GM21717 (cell line): Measurements from ENCODE around the gene ZBED6.
A peak's percentile ranks its signal among the peaks of the same experiment; 100 is the strongest.
"Not testable (repeated sequence)": the region's sequence is repeated elsewhere in the genome, so short reads cannot be mapped to it uniquely, and the experiment has no call there.

ENCODE experiments used
- ATAC-seq: cut with Tn5 transposase; IDR thresholded peaks from one replicate; pipeline ENCODE4 v1.9.1; 2021; ENCODE audit warnings: mild to moderate bottlenecking, moderate library complexity; ENCODE audit not compliant: unreplicated experiment

The ZBED6 gene, protein sequence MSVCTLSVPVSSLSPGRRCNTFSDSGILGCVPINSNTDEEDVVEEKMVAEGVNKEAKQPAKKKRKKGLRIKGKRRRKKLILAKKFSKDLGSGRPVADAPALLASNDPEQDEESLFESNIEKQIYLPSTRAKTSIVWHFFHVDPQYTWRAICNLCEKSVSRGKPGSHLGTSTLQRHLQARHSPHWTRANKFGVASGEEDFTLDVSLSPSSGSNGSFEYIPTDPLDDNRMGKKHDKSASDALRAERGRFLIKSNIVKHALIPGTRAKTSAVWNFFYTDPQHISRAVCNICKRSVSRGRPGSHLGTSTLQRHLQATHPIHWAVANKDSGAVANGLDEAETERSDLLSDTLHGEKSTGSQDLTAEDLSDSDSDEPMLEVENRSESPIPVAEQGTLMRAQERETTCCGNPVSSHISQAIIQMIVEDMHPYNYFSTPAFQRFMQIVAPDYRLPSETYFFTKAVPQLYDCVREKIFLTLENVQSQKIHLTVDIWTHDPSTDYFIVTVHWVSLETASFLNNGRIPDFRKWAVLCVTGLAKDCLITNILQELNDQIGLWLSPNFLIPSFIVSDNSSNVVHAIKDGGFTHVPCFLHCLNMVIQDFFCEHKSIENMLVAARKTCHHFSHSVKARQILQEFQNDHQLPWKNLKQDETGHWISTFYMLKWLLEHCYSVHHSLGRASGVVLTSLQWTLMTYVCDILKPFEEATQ (N-terminal part only)

GRCh38 chr1:203795441-203796235 is at the start of gene ZBED6, which contains the start of gene ZC3H11A:
Gene ZBED6 (plus strand): TSS chr1:203795623. CDS start chr1:203797523, 1,900 bp downstream.
Gene ZC3H11A (plus strand): TSS chr1:203795623. CDS start chr1:203817071, 21,448 bp downstream.
- peak; percentile 94 for ATAC-seq

- ATAC-seq, result no peak
Measured at GRCh38 chr1:203746281-203746680, 49.1 kb upstream of the ZBED6 start.

- ATAC-seq, result no peak
Measured at GRCh38 chr1:203751051-203751450, 44.4 kb upstream of the ZBED6 start.

DNA sequence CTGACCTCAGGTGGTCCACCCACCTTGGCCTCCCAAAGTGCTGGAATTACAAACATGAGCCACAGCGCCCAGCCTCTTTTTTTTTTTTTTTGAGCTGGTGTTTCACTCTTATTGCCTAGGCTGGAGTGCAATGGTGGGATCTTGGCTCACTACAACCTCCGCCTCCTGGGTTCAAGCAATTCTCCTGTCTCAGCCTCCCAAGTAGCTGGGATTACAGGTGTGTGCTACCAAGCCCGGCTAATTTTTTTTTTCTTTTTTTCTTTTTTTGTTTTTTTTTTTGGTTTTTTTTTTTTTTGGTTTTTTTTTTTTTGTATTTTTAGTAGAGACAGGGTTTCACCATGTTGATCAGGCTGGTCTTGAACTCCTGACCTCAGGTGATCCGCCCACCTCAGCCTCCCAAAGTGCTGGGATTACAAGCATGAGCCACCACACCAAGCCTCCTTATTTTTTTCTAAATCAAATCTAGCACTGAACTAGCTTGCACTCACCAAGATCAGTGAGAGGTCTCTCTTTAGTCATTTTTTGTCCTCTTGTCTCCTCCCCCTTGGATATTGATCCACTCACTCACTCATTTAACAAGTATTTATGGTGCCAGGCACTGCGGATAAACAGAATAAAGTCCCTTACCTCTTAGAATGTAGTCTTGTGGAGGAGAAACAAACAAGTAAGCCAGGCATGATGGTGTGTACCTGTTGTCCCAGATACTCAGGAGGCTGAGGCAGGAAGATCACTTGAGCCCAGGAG is 43.6 kb upstream of the ZBED6 start:
- not testable (repeated sequence) for ATAC-seq

DNA sequence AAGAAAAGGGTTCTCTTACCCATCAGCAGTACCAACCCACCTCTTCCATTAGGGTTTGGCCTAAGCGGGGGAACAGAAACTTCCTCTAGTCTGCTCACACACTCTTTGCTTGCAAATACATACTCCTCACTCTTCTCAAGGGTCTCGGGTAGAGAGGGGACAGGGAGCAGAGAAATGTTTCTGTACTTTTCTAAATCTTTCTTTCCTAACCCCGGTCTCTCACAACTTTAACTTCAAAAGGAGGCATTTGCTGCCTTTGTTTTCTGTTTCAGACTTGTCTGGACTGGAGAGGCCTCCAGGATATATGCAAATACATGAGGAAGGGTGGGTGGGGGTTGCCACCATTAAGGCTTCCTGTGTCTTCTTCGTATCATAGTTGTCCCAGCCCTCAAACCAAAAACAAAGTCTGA is 41.0 kb upstream of the ZBED6 start:
- peak; percentile 74 for ATAC-seq

DNA sequence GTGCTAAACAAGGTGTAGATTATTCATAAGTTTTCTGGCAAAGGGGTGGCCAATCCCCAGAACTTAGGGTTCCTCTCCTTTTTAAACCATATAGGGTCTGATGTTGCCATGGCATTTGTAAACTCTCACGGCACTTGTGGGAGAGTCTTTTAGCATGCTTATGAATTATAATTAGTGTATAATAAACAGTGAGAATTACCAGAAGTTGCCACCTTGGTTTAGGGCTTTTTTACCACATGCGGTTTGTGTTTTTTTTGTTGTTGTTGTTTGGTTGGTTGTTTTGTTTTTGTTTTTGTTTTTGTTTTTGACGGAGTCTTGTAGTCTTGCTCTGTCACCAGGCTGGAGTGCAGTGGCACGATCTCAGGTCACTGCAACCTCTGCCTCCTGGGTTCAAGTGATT is 39.4 kb upstream of the ZBED6 start:
- ATAC-seq, result no peak

GRCh38 chr1:203758749-203759148 is 36.7 kb upstream of the ZBED6 start:
- not testable (repeated sequence) for ATAC-seq

DNA sequence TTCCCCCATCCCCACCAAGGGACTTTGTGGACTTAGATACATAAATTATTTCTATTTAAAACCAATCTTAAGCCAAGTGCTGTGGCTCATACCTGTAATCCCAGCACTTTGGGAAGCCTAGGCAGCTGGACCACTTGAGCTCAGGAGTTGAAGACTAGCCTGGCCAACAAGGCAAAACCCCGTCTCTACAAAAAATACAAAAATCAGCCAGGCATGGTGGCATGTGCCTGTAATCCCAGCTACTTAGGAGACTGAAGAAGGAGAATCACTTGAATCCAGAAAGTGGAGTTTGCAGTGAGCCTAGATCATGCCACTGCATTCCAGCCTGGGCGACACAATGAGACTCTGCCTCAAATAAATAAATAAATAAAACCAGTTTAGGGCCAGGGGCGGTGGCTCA is 34.9 kb upstream of the ZBED6 start:
- ATAC-seq, result no peak

DNA sequence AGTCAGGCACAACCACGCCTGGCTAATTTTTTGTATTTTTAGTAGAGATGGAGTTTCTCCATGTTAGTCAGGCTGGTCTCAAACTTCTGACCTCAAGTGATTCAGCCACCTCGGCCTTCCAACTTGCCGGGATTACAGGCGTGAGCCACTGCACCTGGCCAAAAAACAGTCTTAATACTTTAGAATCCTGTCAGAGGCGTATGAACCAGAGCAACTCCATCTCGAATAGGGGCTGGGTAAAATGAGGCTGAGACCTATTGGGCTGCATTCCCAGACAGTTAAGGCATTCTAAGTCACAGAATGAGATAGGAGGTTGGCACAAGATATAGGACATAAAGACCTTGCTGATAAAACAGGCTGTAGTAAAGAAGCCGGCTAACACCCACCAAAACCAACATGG is 33.5 kb upstream of the ZBED6 start:
- ATAC-seq, result not testable (repeated sequence)

GRCh38 chr1:203763505-203763904 is 31.9 kb upstream of the ZBED6 start:
- no peak for ATAC-seq

DNA sequence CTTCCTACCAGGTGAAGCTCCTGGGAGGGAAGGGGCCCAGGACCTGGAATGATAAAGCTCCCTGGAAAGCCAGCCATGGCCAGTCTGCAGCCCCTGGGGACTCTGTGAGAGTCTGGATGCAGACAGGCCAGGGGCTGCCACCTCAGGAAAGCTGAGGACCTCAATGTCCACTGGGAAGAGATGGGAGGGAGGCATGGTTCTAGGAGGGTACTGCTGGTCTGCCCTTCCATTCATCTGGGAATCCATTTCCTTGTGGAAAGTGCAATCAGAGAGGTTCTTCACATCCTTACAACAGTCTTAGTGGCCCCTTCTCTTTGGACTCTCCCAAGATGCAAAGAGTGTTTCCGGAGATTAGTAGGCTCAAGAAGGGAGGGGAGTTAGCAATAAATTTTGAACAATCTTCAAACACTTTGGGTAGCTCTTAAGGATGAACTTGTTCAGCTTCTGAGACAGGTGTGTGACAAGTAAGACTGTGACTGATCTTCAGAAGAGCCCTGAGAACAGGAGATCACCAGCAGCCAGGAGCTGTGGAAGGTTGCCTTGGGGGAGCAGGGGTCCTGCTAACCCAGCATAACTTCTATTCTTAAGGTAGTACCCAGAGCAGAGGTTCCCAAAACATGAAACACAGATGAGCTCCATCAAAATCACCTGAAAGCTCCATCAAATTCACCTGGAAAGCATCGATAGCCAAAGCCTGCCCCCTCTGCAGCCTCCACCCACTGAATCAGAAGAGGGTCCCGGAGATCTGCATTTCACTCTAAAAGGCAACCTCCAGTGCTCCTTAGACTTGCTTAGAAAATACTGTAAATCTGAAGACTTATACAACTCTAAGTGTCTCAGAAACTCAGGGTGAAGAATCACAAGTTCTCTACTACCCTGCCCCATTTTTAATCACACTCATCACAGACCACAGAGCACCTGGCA is 31.1 kb upstream of the ZBED6 start:
- no peak for ATAC-seq

GRCh38 chr1:203765029-203765837 is 30.2 kb upstream of the ZBED6 start, which contains the start of gene LAX1:
Gene LAX1 (plus strand): TSS chr1:203765183. CDS start chr1:203765566, 383 bp downstream.
- ATAC-seq, result peak; percentile 76

- ATAC-seq, result no peak
Measured at GRCh38 chr1:203768256-203768655, 27.2 kb upstream of the ZBED6 start.

- no peak for ATAC-seq
Measured at GRCh38 chr1:203769505-203770343, 25.7 kb upstream of the ZBED6 start.

DNA sequence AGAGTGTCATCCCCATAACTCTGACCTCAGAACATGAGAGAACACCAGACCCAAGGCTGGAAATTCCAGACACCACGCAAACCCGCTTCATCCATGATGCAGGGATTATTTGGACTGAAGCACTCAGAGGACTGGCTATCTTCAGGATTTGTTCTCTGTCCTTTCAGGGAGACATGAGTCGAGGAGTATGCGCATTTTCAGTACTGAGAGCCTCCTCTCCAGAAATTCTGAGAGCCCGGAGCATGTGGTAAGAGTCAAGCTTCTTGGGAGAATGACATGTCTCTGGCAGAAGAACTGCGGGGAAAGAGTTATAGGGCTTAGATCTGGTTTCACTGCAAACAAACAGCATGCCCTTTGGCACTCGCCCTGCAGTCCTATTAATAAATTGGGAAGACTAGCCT is 23.5 kb upstream of the ZBED6 start:
- no peak for ATAC-seq

DNA sequence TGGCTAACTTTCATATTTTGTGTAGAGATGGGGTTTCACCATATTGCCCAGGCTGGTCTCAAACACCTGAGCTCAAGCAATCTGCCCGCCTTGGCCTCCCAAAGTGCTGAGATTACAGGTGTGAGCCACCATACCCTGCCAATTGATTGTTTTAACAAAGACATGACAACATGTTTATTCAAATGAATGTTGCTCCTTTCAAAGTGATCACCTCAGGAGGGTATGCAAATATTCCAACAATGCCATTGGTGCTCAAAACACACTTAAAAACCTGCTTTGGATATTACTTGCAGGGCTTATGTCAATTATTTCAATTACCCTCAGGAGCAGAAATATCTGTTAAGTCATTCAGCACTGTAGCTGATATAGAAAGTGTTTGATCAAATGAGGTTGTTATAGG is 22.6 kb upstream of the ZBED6 start:
- no peak for ATAC-seq

- ATAC-seq, result no peak
Measured at GRCh38 chr1:203776636-203777035, 18.8 kb upstream of the ZBED6 start.

DNA sequence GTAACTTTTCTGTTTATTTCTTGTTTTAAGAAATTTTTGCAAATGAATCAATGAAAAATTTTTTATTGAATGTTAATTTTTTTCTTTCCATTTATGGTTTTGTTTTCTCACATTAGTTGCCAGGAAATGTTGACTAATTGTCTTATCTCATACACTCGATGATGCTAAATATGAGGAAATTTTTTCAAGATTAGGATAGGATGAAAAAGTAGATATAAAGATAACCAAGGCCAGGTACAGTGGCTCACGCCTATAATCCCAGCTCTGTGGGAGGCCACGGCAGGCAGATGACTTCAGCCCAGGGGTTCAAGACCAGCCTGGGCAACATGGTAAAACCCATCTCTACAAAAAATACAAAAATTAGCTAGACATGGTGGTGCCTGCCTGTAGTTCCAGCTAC is 17.8 kb upstream of the ZBED6 start:
- no peak for ATAC-seq
